Measurements from ENCODE around the gene CROCC. TPM values are rescaled to one million over a fixed set of nuclear protein-coding genes. Genes with fewer than 3 reads are reported as not detected.

The CROCC gene
- total RNA-seq, 2 experiments from 2014 or later: 36.3 to 54.1 TPM

DNA sequence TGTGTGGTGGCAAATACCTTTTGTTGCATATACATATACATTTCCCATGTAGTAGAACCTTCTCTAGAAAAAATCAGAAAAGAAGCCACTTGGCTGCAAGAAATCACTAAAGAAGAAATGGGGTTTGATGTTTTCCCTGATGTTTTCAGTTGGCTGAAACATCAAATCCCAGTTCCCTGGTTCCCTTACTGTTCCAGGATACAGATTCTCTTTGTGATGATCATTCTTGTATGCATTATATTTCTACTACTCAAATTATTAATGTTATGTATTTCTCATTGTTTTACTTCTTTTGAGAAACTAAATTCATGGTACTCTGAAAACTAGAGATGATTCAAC lies 18.3 kb upstream of the CROCC start:
- peak overlapping the region; percentile 47 for H2AFZ ChIP-seq (ENCODE audit: low read length)
- peak; percentile 32 for DNase-seq (ENCODE audit: low spot score)
- POLR2A ChIA-PET: interaction anchor here (1.1 to 2.2 kb wide), 5 partner anchors 11 to 291 kb away, joined by 3 to 7 read pairs (median 5); partner anchors contain the start of gene CROCC
- H3K36me3 ChIP-seq (ENCODE audit: insufficient read depth, low read length): no peaks in the 10 kb centered on the region
- H3K79me2 ChIP-seq (ENCODE audit: insufficient read depth, low read depth, low read length): no peaks in the 10 kb centered on the region
- H3K4me3 ChIP-seq (ENCODE audit: low read depth, low read length, poor library complexity, severe bottlenecking): peak overlapping the region; percentile 65
- H3K9me2 ChIP-seq (ENCODE audit: insufficient read depth, low read length): no peaks in the 10 kb centered on the region
- no peak for TF ChIP-seq EZH2phosphoT487 (IDR thresholded peaks at IDR 0.05; ENCODE audit: borderline replicate concordance, low read depth, low read length)
- TF ChIP-seq, protein P1, sequence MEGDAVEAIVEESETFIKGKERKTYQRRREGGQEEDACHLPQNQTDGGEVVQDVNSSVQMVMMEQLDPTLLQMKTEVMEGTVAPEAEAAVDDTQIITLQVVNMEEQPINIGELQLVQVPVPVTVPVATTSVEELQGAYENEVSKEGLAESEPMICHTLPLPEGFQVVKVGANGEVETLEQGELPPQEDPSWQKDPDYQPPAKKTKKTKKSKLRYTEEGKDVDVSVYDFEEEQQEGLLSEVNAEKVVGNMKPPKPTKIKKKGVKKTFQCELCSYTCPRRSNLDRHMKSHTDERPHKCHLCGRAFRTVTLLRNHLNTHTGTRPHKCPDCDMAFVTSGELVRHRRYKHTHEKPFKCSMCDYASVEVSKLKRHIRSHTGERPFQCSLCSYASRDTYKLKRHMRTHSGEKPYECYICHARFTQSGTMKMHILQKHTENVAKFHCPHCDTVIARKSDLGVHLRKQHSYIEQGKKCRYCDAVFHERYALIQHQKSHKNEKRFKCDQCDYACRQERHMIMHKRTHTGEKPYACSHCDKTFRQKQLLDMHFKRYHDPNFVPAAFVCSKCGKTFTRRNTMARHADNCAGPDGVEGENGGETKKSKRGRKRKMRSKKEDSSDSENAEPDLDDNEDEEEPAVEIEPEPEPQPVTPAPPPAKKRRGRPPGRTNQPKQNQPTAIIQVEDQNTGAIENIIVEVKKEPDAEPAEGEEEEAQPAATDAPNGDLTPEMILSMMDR (conservative IDR thresholded peaks at IDR 0.05; ENCODE audit: low read length): no peak
- intact Hi-C loops (cut with micrococcal nuclease; ENCODE audit: unreplicated experiment): loop anchor here (5.0 kb wide), 1 partner anchor 406 kb away; no protein-coding TSS in a partner anchor
- H3K27ac ChIP-seq (ENCODE audit: low read depth, low read length, poor library complexity, severe bottlenecking): peak overlapping the region; percentile 95
- H3K4me1 ChIP-seq (ENCODE audit: insufficient read depth, low read length, poor library complexity, severe bottlenecking): peaks cover 64% of the 10 kb centered on the region
- no peaks in the 10 kb centered on the region for H4K20me1 ChIP-seq (ENCODE audit: insufficient read depth, low read length)
- no TSS peak for BruUV-seq (replicated peaks)
- CTCF ChIA-PET (ENCODE audit: unreplicated experiment): interaction anchor here (1.1 kb wide), 1 partner anchor 283 kb away, joined by 3 read pairs; no protein-coding TSS in a partner anchor
- peak overlapping the region; percentile 96 for H3K4me2 ChIP-seq (ENCODE audit: low read length)
- H3K9me3 ChIP-seq (ENCODE audit: low read length): peaks cover 12% of the 10 kb centered on the region; the same call in 1 of the 2 replicates

DNA sequence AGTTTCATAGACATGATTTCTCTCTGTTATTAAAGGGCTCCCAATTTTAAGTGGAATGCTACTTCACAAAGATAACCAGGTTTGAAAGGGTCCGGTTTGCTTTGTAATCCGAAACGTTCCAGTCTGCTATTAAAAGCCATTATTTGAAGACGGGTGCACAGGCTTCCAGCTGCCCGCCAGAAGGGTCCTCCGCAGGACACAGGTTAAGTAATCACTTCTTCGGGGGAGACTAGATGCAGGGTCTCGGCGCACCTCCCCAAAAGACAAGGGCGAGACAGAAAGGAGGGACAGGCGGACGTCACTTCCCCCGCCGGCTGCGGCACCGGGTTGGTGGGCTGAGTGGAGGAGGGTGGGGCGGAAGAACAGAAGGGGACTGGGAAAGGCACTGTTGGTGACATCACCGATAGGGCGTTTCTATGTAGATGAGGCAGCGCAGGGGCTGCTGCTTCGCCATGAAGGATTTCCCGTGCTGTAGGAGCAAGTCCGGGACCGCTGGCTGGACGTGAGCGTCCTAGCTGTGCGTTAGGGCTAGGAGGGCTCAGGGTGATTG lies 17.1 kb upstream of the CROCC start:
- POLR2A ChIA-PET: interaction anchor here (0.6 to 2.2 kb wide), 6 partner anchors 8 to 288 kb away, joined by 3 to 7 read pairs (median 4); partner anchors contain the start of gene RNU1-2
- Histone ChIP-seq H2AFZ (ENCODE audit: low read length) (peak overlapping the region; percentile 47; the same call in 1 of the 2 replicates), H3K27ac (ENCODE audit: low read depth, low read length, poor library complexity, severe bottlenecking) (peak overlapping the region; percentile 95), H3K36me3 (ENCODE audit: insufficient read depth, low read length) (no peaks in the 10 kb centered on the region), H3K4me2 (ENCODE audit: low read length) (peak overlapping the region; percentile 96), H3K4me1 (ENCODE audit: insufficient read depth, low read length, poor library complexity, severe bottlenecking) (peaks cover 62% of the 10 kb centered on the region), H3K4me3 (ENCODE audit: low read depth, low read length, poor library complexity, severe bottlenecking) (peak overlapping the region; percentile 65), H3K9me2 (ENCODE audit: insufficient read depth, low read length) (no peaks in the 10 kb centered on the region), H4K20me1 (ENCODE audit: insufficient read depth, low read length) (no peaks in the 10 kb centered on the region), H3K9me3 (ENCODE audit: low read length) (peaks cover 12% of the 10 kb centered on the region; the same call in 1 of the 2 replicates), H3K79me2 (ENCODE audit: insufficient read depth, low read depth, low read length) (no peaks in the 10 kb centered on the region)
- BruUV-seq (replicated peaks): no TSS peak
- CTCF ChIA-PET (ENCODE audit: unreplicated experiment): interaction anchor here (1.1 kb wide), 1 partner anchor 284 kb away, joined by 3 read pairs; no protein-coding TSS in a partner anchor
- no peak for TF ChIP-seq EZH2phosphoT487 (IDR thresholded peaks at IDR 0.05; ENCODE audit: borderline replicate concordance, low read depth, low read length)
- TF ChIP-seq, protein P1 (conservative IDR thresholded peaks at IDR 0.05; ENCODE audit: low read length): no peak
- intact Hi-C loops (cut with micrococcal nuclease; ENCODE audit: unreplicated experiment): loop anchor here (1.0 to 5.0 kb wide), 4 partner anchors 8 to 697 kb away; partner anchors contain the start of gene NECAP2
- peak; percentile 99 for DNase-seq (ENCODE audit: low spot score)
